H54 (cell line): Measurements from ENCODE around the gene MAN1C1.

Experiments
- DNase-seq: peaks from one replicate; pipeline ENCODE4 v3.0.0; 2011; ENCODE audit warnings: low spot score, mixed read lengths; ENCODE audit not compliant: insufficient read length
- FAIRE-seq: peaks from 3 replicates; lab custom pipeline; 2011; peaks lifted over from hg19 to GRCh38; lab: Jason Lieb, UNC
- POLR2A ChIP-seq: IDR thresholded peaks from 2 replicates; pipeline ENCODE4 v1.6.1; 2011; ENCODE audit warnings: low read depth, mild to moderate bottlenecking, low read length

MAN1C1 gene

DNA sequence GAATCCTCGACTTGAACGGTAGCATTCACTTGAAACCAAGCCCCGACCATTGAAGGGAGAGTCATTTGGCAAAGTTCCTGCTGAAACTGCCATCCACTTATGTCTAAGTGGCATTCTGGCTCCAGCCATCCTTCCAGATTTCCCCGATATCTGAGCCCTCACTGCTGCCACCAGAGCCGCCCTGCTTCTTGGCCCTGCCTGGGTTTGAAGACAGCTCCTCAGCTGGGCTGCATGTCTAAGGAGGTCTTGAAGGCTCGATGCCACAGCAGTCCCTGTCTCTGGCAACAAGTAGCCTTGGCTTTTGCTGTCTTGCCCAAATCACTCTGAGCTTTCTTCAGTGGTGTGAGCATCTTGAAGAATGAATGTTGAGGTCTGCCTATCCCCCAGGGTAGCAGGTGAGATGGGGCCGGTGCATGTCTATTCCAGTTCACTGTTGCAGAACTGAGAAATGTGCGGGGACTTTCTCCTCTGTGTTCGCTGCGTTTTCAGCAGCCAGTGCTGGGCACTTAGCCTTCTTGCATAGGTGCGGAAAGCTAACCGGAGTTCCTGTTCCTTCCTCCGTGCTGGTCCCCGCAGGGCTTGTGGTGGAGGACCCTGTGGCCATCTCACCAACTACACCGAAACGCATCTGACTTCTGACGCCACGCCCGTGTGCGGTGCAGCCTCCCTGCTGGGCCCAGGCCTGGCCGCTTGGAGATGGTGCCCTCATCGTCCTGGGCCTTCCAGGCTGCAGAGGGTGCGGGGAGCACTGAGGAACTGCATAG lies 29.2 kb downstream of the MAN1C1 start:
- TF ChIP-seq POLR2A: no peak
- no peak for DNase-seq
- FAIRE-seq: no peak

DNA sequence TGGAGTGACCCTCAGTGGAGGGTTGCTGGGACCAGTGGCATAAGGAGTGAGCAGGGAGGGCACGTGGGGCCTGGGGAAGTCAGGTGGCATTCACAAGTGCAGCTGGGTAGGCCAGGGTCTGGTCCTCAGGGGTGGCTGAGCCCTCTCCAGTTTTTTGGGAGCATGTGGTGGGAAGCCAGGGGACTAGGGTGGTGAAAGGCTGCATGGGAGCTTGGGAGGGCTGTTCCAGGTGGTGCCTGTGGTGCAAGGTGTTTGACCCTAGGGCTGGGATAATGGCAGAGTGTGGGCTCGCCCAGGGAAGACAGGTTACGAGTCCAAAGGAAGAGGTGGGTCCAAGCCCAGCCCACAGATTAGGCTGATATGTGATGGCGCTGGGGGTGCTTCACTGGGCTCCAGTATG lies 30.5 kb downstream of the MAN1C1 start:
- no peak for TF ChIP-seq POLR2A
- DNase-seq: no peak
- no peak for FAIRE-seq

DNA sequence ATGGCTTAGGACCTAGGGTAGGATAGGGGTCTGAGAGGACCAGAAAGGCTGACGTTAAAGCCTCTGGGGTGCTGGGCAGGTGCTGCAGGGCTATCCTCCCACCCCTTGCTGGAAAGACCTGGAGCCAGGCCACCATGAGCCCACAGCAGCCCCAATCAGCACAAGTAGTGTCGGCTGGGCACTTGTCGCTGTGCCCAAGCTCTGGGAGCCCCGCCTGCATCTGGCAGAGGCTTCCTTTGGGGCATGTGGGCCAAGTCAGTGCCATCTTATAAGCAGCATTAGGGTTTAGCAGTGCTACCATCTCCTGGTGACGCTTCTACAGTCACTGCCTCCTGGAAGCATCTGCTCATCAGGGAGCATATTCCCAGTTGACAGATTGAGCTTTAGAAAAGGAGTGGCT lies 31.3 kb downstream of the MAN1C1 start:
- DNase-seq: no peak
- no peak for TF ChIP-seq POLR2A
- FAIRE-seq: no peak

DNA sequence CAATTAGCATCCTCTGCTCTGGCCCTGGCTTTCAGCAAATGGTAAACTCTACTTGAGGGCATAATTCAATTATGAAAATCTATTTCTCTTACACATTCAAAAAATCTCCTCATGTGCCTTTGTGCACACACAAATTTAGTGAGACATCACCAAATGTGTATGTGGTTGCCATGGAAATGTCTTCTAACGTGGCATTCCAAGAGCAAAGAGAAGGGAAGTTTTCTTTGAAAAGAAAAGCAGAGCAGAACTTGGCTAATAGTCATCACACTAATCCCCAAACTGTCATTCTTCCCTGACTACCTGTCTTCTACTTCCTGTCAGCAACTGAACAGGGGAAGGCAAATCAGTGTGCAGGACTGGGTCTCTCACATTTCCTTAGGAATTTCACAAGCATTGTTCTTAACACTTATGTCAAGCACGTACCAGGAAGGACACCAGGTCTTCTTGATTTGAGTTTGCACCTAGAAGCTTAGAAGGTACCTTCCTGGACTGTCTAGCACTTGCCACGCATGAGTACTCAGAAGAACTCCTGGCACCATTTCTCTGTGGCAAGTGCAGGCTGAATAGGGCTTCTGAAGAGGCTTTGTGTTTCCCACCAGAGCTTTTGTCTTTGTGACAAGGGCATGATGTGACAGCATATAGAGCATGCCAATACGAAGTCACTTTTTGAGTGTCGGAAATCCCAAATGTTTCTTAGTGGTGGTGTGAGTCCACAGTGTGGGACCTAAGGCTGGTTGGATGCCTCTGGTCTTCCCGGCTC lies 32.3 kb downstream of the MAN1C1 start:
- FAIRE-seq (no peak), DNase-seq (no peak)
- TF ChIP-seq POLR2A: no peak

DNA sequence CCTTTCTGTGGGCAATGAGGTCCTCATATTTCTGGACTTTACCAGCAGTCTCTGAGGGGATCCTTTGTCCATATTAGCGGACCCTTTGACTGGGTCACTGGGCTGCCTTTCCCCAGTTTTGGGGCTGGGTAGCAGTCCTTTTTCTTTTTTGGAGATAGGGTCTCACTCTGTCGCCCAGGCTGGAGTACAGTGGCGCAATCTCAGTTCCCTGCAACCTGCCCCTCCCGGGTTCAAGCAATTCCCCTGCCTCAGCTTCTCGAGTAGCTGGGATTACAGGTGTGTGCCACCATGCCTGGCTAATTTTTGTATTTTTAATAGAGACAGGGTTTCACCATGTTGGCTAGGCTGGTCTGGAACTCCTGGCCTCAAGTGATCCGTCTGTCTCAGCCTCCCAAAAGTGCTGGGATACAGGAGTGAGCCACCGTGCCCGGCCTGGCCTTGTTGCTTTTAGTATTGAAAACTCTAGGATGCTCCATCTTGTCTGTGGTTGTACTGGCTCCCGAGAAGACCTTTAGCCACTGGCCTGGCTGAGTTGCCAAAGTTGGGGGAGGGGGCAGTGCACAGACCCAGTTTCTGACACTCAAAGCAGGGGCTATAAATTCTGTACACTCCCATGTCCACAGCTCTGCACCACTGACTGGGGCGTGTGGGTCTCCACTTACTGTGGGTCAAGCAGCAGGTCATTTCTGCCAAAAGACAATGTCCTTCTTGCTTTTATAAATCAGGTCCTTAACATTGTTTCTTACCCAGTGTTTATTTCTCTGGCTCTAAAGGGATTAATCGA lies 33.1 kb downstream of the MAN1C1 start:
- TF ChIP-seq POLR2A: no peak
- no peak for DNase-seq
- no peak for FAIRE-seq

DNA sequence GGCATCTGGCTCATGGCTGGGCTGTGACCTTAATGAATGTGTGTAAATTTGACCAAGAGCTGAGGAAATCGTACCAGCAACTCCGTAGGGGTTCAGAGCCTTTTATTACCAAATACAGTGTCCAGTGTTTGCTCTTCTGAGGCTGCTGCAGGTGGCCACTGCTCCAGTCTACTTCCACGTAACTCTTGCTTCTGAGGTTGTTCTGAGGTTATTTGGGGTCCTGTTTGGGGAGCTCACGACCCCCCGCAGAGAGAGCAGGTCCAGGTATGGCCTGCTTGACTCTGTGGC lies 33.6 kb downstream of the MAN1C1 start:
- DNase-seq (no peak), FAIRE-seq (no peak)
- TF ChIP-seq POLR2A: no peak

DNA sequence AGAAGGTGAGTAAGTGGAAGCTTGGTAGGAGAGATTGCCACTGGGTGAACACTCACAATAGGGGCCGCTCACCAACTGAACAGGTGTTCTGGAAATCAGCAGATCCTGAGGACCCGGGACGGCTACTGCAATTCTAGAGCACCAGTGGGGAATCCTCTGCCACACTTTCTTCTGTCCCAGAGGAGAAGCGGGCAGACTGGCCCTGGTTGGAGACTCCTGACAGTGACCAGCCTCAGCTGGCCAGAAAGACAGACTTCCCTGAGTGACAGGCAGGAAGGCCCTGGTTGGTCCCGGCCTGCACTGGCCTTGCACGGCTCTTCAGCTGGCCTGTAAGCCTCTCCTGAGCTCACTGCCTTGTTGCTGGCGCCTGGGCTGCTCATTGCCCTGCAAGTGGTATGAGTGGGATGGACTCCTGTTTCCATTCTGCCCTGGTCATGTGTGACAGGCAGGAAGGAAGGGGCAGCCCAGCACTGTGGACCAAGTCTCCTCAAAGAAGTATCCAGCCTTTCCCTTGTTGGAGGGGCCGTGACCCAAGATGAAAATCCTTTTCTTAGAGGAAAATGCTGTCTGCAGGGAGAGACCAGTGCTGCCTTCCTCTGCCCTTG lies 34.5 kb downstream of the MAN1C1 start:
- TF ChIP-seq POLR2A: no peak
- no peak for FAIRE-seq
- no peak for DNase-seq

DNA sequence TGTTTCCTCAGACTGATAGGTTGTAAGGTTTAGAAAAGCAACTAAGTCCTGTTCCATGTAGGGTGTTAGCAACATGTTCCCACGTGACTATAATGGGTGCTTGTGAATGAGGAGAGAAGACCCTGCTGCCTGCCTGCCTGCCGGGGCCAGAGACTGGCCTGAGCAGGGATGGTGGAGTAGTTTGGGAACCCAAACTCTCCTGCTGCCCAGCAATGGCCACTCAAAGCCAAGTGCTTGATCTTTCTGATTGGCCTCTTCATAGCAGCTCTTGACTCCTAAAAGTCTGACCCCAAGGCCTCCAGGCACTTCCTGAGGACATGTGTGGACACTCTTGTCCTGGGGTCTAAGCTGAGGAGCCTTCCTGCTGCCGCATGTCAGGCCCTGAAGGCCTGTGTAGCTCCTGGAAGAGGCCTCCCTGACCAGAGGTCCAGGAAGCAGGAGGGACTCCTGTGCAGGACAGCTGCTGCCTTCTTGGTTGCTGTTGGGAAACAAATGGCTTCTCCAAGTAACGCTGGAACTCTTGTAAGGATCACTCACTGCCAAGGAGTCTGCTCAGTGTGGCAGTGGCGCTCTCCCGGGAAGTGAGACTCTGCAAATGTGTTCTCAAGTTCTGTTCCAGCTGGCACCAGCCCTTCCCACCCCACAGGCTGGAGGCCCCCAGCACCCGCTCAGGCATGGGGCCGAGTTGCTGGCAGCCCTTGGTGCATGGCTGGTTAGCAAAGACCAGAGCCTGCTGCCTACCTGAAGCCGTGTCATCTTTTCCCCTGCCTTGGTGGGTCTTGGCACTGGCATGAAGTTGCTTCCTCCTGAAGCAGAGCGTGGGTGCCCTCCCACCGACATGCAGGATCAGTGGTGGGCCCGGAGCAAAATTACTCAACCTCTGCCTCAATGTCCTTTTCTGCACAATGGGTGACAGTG lies 35.5 kb downstream of the MAN1C1 start:
- no peak for DNase-seq
- TF ChIP-seq POLR2A: no peak
- FAIRE-seq: no peak

DNA sequence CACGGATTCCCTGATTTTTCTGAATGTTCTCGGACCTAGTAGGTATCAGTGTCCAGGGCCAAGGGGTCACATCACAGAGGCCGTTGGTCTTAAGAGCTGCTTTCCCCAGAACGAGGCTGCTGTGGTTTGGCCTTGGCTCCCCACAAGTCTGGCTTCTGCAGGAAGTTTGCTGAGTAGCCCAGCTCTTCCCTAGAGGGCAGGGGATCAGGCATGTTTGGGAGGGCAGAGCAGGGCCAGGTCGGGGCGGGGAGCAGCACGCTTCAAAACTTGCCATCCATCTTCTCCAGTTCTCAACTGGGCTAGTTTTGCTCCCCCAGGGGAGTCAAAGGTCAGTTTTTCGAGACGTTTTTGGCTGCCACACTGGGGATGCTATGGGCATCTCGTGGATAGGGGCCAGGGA lies 37.0 kb downstream of the MAN1C1 start:
- no peak for DNase-seq
- FAIRE-seq: no peak
- TF ChIP-seq POLR2A: no peak

DNA sequence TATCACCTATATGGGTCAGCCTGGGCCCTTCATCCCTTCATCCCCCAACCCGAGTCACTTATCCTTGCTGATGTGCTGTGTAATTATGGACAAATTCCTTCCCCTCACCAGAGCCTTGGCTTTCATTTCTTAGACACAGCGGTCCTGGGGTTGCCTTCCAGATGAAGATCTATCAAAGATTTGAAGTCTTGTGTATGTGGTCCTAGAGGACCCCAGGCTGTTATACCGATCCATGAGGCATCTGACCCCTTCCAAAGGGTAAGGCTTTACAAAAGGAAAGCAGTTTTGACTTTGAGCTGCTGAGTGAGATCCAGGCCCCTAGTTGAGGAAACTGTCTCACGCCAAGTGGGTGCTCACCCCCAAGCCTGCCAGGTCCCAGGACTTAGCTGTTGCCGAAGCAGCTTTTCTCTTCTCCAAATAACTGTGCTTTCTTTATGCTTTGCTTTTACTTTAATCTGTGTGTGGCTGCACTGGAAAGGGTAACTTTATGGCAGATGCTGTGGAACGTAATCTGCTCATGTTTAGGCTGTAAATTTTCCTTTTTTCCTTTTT lies 37.6 kb downstream of the MAN1C1 start:
- no peak for TF ChIP-seq POLR2A
- DNase-seq (no peak), FAIRE-seq (no peak)

DNA sequence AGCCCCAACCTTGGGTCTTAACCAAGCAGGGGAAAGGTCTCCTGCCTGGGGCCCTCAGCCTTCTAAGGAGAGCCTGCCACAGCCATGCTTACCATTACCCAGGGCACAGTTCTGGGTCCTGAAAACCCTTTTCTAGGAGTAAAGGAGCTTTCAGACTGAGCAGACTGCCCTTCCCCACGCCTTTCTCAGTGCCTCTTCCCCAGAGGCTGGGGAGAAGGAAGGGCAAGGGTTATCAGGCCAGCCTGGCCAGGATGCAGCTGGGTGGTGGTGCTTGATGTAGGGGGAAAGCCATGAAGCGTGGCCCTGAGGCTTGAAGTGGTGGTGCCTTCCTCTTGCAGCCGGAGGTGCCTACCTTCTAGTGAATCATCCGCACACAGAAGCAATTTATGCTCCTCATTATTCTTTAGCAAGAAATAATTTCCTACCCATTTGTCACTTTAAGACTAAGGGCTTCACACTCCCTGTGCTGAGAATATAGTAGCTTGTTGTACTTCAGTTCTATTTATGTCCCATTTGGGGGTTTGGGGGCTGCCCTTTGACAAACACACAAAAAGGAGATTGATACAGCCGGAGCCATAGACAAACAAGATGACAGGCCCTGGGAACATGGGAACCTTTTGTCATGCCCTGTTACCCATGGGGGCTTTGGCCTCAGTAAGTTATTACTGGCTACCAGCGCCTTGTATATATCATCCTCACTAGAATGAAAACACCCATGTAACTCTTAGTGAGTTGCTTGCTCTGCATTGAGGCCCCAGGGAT lies 40.7 kb downstream of the MAN1C1 start:
- DNase-seq (no peak), FAIRE-seq (no peak)
- TF ChIP-seq POLR2A: no peak
